ENCODE data around the gene RAPGEF3.

DNA sequence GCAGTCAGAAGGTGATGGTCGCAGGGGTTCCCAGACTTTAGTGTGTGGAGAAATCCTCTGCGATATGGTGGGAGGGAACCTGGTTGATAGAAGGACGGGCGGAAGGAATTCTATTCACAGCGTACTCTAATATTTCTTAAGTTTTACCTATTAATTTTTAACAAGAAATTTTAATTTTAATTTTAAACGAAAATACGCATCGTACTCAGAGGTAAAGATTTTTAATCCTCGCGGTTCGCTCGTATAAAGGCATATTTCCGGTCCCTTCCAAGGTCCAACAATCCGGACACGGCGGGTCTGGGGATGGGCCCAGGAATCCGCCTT lies 14.0 kb upstream of the RAPGEF3 start:
- TF ChIP-seq, protein P1, sequence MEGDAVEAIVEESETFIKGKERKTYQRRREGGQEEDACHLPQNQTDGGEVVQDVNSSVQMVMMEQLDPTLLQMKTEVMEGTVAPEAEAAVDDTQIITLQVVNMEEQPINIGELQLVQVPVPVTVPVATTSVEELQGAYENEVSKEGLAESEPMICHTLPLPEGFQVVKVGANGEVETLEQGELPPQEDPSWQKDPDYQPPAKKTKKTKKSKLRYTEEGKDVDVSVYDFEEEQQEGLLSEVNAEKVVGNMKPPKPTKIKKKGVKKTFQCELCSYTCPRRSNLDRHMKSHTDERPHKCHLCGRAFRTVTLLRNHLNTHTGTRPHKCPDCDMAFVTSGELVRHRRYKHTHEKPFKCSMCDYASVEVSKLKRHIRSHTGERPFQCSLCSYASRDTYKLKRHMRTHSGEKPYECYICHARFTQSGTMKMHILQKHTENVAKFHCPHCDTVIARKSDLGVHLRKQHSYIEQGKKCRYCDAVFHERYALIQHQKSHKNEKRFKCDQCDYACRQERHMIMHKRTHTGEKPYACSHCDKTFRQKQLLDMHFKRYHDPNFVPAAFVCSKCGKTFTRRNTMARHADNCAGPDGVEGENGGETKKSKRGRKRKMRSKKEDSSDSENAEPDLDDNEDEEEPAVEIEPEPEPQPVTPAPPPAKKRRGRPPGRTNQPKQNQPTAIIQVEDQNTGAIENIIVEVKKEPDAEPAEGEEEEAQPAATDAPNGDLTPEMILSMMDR (conservative IDR thresholded peaks at IDR 0.05 in 1 of 2, IDR thresholded peaks at IDR 0.05 in 1 of 2; ENCODE audit: extremely low read depth in 1 of 2, insufficient read depth in 1 of 2, low read depth in 1 of 2, low read length in 2 of 2) = no peak
- no peak for TF ChIP-seq EZH2 (IDR thresholded peaks at IDR 0.05; ENCODE audit: borderline replicate concordance, low read length)
